ENCODE measurements around the gene PIANP.
A peak's percentile ranks its signal among the peaks of the same experiment; 100 is the strongest.

Gene PIANP

DNA sequence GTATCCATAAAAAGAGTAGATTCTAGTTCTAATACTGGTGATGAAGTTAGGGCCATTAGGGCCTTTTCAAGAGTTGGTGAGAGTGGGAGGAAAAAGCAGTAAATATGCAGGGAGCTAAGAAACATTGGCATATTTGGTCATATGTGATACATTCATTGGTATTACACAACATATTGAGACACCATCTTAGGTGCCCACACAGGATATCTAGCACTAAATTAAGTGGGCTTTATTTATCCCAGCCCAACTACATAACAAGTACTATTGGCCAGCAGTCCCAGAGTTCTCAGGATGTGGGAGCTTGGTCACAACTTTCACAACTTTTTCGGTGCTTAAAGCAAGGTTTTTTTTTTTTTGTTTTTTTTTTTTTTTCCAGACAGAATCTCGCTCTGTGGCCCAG lies 35.7 kb downstream of the PIANP start:
- no peak for DNase-seq

DNA sequence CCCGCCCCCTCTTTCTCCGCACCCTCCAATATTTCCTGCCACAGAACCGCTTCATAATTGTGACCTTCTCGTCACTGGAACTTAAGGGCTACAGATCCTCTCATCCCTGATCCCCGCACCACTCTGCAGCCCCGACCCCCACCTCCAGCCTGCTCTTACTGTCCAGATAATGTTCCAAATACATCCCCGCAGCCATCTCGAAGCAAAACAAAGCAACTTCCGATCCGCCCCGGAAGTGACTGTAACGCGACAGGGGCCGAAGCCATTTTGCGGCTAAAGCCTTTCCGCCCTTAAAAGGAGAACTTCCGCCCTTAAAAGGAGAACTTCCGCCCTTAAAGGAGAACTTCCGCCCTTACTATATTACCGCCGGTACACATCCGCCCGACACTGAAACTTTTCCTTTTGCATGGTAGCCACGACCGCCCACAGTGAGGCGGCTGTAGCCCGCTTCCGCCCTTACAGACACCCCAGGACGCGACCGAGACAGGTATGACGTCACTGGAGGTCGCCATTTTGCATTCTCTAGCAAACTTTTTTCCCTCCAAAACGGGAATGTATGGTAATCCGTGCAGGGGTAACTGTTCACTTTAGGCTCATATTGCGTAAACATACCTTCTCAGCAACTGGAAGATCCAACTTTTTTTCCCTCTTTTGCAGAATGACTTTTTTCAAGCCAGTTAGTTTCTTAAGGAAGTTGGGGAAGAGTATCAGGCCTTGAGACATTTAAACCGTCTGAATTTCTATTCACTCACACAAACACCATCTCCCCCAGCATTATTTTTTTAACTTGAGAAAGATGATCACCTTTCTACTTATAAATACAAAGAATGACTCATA lies 37.5 kb downstream of the PIANP start, which contains the start of gene ING4:
Gene ING4, minus strand, starts transcription at position 214 of the 837 bp plus-strand sequence. Its CDS starts 18 bp downstream, at position 196.
- peak; percentile 95 for DNase-seq

DNA sequence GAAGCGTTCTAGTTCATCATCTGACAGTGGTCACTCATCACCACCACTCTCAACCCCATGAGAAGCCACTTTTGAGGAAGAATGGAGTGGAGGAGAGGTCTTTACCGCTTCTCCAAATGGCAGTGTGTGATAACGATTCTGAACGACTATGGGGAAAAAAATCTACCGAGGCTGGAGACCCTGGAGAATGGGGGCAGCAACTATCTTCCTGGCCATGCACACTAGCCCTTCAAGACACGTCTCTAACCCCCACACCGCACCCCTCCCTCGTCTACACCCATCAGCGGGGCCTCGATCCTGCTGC lies 38.1 kb downstream of the PIANP start:
- DNase-seq = no peak

DNA sequence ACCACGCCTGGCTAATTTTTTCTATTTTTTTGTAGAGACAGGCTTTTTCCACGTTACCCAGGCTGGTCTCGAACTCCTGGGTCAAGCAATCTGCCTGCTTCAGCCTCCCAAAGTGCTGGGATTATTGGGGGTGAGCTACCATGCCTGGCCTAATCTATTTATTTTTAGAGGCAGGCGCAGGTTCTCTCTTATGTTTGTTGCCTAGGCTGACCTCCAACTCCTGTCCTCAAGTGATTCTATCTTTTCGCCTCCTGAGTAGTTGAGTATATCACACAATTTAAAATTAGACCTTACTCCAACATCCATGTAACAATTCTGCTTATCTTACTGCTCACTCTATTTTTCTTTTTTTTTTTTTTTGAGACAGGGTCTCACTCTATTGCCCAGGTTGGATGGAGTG lies 46.6 kb downstream of the PIANP start:
- DNase-seq = no peak

DNA sequence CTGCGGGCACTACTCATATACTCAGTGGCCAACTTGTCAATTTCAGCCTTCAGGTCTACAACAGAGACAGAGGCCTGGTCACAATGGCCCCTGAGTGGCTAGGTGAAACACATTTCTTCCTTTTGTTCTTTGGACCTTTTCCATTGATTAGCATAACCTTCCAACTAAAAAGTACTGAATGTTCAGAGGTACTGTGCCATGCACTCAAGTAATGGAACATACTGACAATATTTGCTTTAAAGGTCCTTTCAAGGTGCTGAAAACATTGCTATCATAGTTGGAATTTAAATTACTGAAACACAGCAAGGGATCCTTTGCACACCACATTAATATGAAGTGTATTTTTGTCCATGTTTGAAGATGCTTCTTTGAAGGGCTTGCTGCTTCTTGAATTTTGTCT lies 47.3 kb downstream of the PIANP start:
- DNase-seq = no peak

DNA sequence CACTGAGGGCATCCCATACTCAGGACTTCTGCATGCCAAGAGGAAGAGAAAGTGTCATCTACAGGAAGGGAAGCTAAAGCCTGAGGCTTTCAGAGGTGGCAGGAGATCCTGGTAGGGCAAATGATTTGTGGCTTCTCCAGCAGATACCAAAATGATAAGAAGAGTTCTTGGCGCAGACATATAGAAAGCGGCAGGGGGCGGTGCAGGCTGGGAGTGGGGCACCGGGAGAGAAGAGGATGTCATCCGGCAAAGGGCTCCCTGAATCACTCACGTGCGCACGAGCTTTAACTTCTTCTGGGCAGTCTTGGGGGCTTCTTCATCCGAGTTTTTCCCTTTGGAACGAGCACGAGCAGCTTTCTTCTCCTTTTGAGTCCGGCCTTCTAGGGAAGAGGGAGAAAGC lies 48.2 kb downstream of the PIANP start:
- no peak for DNase-seq

DNA sequence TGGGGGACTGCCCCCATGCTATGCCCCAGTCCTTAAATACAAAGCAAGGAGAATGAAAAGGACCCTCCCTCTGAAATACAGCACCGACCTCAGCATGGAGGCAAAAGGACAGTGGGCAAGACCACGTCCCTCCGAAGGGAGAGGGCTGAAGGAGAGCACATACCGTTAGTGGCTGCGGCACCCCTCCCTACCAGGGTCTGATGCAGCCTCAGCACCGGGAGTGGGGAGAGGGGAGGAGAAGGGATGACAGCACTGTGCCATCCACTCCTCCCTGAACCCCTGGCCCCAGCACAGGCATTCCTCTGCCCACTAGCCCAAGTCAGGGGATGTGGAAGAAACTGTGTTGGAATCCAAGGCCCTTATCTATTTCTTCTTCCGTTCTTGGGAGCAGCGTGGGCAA lies 49.8 kb downstream of the PIANP start:
- DNase-seq = no peak

DNA sequence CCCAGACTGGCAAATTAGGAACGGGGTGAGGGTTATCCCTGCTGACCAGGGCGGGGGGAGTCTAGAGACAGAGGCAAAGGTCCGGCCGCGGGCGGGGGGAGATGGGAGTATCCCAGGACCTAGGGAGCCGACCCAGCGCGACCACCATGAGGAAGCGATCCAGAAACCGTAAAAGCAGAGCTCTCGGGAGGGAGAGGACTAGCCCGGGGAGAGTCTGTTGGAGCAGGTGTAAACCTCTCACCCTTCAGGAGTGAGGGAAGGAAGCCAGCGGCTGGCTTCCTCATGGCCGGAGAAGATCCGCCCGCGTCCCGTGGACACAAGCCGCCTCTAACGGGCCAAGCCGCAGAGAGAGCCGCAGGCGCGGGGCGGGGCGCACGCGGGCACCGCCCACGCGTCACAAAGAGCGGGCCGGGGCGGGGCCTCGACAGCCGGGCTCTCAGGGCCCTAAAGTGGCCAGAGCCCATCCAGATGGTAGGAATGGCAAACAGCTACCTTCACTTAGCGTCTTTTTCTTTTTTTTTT lies 53.5 kb downstream of the PIANP start, which contains the start of gene ACRBP:
Gene ACRBP, minus strand, starts transcription at position 350 of the 522 bp plus-strand sequence. Its CDS starts 66 bp downstream, at position 284.
- no peak for DNase-seq

DNA sequence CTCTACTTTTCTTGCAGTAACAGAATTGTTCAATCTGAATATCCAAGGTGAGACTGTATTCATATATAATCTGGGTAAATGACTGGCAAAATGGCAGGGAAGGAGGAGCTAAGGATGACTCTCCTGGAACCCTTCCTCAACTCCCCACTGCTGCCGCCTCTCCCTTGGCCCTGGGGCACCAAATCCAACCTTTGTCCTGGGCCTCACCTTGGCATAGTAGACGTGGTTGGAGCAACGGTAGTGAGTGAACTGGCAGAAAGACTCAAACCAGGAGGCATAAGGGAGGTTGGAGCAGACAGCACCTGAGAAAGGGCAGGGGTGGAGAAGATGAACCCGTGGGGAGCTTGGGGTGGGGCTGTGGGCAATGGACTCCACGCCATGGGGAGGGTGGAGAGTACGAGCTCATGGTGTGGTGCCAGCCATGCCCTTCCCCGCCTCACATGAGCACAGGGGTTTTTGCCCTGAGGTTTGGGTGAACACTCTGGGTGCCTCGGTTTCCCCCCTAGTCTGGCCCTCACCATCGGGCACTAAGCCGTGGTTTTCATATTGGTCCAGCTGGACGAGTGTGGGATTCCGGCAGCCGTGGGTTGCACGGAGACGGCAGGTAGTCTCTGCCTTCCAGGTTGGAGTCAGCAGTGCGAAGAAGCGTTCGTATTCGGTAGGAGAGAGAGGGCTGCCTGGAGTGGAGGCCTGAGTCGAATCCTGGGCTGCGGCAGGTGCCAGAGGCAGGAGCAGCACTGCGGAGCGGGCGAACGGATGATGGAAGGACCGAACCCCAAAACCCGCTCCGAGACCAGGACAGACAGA lies 54.1 kb downstream of the PIANP start:
- DNase-seq = no peak

DNA sequence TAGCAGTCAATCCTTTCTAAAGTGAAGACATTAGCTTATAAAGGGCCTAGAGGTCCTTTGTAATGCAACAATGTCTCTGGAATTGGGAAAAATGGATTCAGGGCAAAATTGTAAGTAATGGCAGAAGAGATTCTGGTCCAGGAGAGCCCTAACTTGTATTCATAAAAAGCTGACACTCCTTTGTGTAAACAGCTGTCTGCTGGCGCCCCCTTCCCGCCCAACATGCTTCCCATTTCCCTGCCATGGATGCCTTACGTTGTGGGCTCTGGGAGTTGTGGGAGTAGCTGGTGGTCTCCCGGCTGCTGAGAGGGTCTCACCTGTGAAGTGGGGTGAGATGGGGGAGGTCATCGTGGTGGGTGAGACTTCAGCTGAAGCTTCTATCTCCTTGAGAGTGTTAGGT lies 55.7 kb downstream of the PIANP start:
- peak; percentile 19 for DNase-seq

DNA sequence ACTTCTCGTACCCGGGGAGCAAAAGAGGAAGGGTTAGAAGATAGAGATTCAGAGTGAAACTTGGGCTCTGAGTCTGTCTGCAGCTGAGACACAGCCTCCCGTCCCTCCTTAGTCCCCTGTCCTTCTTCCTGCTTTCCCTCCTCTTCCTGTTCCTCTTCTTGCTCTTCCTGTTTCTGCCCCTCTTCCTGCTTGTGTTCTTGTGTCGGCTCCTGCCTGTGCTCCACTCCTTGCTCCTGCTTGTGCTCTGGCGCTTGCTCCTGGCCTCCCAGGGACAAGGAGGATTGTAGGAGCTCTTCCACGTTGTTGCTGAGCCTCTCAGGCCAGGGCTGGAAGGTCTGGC lies 56.4 kb downstream of the PIANP start:
- DNase-seq = no peak

Measured in activated gamma-delta T cell treated with Interleukin-2 at 50 U/mL for 16 hours (primary cell).